Cortex of kidney (tissue), 1 donor: ENCODE measurements around the gene PRRT4.

Experiments used
- DNase-seq: peaks from one replicate; lab custom pipeline; 2025; lab: John Stamatoyannopoulos, UW

Gene PRRT4

DNA sequence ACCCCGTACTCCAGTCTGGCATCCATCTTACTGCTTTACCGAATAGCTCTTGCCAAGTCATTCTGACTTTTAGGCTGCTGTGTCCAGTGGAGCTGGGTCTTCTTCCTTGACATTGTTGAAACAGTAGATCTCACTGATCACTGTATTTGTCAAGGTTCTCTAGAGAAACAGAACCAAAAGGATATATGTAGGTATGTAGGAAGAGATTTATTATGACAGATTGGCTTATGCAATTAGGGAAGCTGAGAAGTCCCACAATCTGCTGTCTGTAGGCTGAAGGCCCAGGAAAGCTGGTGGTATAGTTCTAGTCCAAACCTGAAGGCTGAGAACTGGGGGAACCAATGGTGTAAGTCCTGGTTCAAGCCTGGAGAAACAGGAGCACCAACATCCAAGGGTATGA is 12.1 kb upstream of the PRRT4 start:
- no peak for DNase-seq

DNA sequence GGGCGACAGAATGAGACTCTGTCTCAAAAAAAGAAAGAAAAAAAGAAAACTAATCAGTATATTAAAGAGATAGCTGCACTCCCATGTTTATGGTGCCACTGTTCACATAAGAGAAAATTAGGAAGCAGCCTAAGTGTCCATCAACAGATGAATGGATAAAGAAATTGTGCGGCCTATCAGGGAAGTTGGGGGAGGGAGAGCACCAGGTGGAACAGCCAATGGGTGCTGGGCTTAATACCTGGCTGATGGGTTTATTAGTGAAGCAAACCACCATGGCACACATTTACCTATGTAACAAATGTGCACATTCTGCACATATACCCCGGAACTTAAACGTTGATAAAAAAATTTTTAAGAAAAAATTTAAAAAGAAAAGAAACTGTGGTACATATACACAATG is 9.0 kb upstream of the PRRT4 start:
- DNase-seq, result no peak

DNA sequence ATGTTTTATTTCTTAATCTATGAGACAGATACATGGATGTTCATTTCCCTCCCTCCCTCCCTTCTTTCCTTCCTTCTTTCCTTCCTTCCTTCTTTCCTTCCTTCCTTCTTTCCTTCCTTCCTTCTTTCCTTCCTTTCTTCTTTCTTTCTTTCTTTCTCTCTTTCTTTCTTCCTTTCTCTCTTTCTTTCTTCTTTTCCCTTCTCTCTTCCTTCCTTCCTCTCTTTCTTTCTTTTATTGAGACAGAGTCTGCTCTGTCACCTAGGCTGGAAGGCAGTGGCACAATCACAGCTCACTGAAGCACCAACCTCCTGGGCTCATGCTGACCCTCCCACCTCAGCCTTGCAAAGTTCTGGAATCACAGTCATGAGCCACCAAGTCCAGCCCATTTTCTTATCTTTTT is 5.5 kb upstream of the PRRT4 start:
- DNase-seq, result no peak

DNA sequence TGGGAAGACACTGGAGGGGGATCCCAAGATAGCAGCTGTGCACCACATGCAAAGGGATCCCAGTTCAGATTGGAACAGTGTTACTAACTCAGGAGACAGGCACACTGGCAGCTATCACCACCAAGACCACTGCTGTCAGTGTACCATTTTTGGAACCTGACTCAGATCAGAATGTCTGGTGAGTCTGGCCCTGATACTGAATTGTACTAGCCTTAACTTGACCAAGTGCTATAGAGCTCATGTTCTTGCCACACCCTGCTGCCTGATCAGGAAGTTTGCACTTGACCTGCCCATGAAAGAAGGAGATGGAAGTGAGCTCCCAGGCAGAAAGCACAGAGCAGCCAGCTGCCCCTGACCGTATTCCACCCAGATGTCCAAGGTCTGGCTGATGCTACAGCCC is 4.8 kb upstream of the PRRT4 start:
- DNase-seq, result no peak

DNA sequence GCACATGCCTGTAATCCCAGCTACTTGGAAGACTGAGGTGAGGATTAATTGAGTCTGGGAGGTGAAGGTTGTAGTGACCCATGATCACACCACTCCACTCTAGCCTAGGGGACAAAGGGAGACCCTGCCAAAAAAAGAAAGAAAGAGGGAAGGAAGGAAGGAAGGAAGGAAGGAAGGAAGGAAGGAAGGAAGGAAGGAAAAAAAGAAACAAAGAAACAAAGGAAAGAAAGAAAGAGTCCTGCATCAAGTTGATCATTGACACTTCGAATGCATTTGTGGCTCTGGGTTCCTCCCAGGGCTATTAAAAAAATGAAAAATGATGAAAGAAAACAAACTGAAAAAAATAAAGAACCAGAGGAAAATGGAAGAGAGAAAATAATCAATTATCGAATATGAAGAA is 3.9 kb upstream of the PRRT4 start:
- no peak for DNase-seq

DNA sequence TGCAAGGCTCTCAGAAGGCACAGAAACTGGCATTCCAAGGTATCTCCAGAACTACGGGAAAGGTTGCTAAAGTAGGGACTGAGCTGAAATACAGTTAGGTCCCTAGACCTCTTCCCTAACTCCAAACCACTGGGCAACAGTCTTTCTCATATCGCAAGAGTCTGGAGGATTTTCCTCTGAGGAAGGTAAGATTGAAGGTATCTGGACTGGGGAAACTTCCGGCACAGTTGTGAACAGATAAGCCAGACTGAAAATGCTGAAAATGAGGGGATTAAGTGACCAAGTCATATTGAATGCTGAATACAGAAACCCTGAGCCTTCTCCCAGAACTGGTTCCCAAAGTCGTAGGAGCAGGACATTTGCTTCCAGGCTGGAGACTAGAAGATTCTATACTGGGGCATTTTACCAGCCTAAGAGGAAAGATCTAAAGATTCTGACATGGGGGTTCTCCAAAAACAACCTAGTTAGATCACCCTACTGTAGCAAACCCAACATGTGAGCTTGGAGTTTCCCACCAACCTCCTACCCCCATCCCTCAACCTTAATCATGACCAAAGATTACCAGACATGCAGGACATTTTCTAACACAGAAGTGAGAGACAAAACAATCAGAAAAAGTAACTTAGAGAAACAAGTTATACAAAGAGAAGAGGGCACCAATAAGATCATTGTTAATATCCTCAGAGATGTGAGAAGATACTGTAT is 2.8 kb upstream of the PRRT4 start:
- DNase-seq, result no peak

DNA sequence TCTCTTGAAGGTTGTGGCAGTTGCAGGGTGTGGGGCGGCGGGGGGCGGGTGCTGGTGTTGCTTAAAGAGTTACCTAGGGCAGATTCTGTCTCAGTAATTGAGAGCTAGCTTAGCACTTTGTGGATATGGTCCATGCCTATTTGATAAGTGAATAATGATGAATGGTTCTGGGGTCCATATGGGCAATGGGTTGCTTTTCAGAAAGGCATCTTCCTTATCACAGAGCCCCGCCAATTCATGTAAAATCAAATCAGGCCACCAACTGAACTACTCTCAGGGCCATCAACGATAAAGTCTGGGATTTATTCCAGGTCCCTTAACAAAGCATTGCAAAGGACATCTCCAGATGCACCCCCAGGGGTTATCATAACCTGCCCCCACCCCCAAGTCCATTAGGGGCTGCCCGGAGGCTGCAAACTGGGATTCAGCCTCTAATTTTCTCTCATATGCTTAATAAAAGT is 1.8 kb upstream of the PRRT4 start:
- DNase-seq, result no peak

DNA sequence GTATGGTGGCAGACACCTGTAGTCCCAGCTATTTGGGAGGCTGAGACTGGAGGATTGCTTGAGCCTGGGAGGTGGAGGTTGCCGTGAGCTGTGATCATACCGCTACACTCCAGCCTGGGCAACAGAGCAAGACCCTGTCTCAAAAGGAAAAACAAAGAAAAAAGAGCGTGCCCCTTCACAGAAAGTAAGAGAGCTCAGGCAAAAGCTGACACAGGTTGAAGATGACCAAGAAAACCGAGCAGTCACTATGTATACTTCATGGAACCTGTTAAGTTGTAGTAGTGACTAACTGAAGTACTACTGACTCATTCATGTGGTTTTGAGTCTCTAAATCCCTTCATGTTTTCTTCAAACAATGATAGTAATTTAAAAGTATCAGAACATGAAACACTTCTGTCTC is 1.2 kb upstream of the PRRT4 start:
- no peak for DNase-seq

DNA sequence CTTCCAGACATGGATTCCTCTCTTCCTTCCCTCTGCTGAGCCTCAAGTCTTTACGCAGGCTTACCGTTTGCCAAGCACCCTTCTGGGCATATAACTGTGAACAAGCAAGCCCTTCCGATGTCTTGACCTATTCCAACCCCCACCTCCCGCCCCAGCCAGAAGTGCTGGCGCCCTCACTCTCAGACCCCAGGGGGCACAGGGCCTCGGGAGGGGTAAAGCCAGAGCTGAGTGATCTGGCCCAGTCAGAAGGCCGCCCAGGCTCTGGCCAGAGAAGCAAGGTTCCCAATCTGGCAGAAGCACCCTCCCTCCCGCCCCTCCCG is 1.2 kb downstream of the PRRT4 start:
- no peak for DNase-seq

DNA sequence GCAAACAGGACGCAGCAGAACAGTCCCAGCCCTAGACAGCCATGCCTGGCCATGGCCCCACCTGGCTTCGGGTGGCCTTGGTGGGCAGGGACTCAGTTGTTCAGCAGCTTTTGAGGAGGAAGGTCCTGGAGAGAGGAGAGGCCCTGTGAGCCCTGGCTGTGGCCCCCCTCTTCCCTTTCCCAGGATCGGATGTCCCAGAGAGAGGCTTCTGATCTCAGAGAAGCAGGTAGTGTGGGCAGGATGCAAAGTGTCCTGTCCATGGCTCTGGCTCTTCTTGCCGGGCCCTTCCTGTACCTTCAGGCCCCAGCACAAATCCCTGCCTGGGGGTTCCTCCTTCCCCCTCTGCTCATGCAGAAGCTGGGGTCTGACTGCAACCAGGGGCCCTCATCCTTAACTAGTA is 1.6 kb downstream of the PRRT4 start:
- DNase-seq, result no peak

DNA sequence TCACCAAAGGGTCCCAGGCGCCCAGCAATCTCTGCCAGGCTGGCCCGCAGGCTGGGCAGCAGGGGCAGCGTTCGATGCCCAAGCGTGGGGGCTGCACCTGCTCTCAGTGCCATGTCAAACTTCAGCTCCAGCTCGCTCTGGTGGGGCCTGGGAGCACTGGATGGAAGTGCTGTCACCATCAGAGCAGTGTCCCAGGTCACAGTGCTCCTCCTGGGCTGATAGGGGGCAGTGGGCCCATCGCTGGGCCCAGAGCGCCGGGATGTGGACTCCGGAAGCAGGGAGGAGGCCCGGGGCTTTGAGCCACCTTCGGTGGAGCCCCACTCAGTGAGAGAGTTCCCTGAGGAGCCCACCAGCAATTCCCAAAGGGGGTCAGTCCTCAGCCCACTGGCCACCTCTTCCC is 2.2 kb downstream of the PRRT4 start:
- no peak for DNase-seq

DNA sequence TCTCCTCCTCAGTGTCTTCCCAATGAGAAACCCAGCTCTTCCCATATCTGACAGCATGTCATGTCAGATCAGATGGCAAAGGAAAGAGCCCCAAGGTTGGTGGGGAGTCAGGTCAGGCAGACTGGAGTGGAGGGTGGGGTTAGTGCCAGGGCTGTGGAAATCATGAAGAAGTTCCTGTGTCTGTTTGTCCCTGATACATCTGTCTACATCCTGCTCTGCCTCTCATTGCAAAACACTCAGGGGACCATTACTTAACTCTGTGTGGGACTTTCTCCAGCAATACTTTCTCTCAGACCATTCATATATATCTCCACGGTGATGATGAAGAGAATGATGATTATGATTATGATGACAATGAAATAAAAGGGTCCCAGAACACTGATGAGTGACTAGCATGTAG is 3.3 kb downstream of the PRRT4 start:
- no peak for DNase-seq

DNA sequence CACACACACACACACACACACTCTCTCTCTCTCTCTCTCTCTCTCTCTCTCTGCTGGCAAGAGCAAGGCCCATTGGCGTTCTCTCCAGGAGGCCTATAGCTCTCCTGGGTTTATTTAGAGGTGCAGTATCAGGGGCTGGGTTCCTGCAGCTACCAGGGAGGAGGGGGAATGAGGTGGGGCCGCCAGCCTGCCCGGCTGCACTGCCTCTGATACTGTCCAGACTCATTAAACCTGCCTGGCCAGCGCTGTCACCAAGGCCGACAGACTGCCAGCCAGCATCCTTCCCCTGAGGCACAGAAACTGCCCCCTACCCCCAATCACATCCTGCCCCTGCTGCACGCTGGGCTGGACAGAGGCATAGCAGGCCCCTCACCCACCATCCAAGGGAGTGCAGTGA is 4.3 kb downstream of the PRRT4 start:
- no peak for DNase-seq

DNA sequence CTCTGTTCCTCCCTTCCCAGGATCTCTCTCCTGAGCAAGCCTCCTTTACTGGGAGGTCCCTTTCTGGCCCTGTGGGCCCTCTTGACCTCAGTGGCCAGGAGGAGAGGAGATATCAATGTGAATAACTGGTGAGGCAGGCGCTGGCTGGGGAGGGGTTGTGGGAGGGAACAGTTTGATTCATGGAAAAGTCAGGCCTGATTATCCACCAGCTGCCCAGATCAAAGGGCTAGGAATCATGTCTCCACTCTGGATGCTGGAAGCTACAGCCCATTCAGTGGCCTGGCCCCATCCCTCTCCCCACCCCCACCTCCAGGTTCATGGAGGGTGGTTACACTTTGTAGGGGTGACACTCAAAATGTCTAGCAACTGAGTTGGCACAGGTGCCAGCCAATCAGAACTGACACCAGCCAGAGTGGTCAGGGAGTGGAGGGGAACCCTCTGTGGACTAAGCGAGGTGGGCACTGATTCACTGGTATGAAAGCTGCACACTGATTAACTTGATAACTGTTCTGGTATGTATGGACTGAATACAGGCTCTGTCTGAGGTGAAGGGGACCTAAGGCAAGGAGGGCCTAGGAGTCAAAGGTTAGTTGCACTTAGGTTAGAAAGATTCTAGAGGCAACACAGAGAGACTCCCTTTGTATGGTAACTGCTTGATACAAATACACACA is 4.8 kb downstream of the PRRT4 start:
- DNase-seq, result no peak

DNA sequence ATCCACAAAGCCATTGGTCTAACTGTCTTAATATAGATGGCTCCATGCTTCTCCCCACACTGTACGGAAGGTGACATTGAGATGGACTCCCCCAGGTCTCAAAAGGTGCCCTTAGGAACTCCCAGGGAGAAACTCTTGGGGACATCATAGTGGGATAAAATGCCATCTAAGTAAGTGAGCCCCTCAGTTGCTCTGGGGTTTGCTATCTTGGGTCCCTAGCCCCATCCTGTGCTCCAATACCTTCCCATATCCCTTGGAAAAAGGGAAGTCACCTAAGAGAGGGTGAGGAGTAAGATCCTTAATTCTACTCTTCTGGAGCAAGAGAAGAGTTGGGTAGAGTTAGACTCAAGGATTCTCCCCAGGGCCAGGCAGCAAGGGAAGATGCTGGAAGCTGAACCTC is 7.9 kb downstream of the PRRT4 start:
- no peak for DNase-seq

DNA sequence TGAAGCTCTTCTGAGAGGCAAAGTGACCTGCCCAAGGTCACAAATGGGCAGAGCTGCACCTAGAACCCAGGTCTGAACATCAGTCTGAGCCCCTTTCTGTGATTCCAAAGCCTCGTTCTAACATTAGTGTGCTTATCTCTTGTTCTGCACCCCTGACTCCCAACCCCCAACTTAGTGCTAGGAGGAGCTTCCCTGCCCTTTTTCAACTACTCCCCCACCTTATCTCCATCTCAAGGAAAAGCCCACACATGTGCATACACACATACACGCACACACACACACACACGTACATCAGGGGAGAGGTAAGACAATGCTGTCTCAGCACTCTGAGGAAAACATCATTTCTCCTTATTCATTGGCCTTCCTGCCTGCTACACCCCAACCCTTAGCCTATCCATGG is 8.3 kb downstream of the PRRT4 start:
- no peak for DNase-seq

DNA sequence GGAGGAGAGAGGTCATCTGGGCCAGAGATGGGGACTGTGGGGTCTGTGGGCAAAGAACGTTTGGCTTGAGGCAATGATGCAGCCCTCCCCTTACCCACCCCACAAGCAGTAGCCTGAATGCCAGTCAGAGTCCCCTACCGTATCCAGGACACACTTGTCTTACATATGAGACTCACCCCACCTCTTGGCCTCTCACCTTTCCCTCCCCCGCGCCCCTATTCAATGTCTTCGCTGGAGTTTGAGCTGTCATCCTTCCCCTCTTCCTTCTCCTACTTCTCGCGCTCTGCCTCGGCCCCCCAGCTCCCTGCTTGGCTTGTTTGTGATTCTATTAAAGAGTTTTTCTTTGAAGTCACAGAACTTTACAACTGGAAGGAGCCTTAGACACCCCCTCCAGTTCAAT is 8.9 kb downstream of the PRRT4 start:
- no peak for DNase-seq

DNA sequence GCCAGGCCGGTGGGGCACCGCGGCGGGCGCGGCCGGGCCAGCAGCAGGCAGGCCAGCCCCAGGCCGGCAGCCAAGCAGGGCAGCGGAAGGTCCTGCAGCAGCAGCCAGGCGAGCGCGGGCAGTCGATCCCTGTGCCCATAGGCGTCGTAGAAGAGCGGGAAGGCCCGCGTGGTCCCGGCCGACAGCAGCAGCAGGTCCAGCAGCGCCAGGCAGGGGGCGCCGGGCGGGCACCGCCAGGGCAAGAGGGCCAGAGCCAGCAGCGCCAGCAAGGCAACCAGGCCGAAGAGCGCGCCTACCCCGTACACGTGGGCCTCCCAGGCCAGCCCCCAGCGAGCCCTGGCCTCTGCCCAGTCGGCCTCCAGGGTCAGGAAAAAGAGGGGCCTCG is 9.3 kb downstream of the PRRT4 start:
- DNase-seq, result no peak

DNA sequence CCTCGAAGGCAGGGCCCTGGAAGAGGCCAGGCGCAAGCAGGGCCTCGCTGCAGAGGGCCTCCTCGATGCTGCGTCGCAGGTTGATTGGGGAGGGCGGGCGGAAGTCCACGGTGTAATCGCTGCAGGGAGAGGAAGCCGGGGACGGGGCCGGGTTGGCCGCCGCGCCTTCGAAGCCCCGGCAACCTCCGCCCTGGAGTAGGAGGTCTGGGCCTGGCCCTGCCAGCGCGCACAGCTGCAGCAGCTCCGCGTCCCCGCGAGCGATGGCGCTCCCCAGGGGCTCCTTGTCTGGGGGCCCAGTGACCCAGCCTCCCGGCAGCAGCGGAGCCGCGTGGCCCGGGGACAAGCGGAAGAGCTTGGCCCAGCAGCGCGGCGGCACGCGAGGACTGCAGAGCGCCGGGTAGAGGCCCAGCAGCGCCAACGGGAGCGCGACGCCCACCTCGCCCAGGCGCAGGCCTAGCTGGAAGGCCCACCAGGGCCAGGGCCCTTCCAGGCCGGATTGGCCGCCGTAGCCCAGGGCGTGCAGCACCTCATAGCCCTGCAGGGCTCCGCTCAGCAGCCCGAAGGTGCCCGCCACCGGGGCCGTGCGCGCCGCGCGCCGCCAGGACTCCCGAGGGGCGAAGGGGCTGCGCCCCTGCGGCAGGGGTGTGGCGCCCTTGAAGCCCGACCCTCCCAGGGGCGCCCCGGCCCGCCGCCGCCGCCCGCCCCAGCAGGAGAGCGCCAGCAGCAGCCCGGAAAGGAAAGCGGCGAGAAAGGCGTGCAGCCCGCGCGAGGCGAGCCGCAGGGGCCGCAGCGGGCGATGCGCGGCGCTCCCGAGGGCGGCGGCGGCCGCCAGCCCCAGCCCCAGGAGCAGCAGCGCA is 10.0 kb downstream of the PRRT4 start:
- DNase-seq, result no peak

DNA sequence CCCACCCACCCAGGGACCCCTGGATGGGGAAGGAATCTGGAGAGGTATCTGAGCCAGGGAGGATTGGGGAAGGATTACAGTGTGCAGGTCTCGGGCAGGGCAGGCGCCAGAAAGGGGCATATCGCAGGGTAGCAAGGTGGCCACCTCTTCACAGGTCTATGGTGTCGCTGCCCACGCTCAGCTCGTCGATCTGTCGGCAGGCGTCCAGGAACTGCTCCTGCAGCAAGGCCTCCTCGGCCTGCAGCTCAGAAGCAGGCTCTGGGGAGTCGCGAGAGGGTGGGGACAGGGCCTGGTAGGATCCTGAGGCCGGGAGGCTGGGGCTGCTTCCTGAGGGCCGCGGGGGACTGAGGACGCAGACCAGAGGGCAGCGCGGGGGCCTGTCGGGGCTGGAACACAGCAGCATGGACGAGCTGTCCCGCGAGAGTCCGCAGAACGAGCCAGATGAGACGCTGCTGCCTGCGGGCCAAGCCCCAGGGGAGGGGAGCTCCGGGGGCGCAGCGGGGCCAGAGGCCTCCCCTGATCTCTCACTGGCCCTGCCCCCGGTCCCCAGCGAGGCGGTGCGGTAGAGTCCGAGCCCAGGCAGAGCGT is 10.7 kb downstream of the PRRT4 start:
- DNase-seq, result no peak

DNA sequence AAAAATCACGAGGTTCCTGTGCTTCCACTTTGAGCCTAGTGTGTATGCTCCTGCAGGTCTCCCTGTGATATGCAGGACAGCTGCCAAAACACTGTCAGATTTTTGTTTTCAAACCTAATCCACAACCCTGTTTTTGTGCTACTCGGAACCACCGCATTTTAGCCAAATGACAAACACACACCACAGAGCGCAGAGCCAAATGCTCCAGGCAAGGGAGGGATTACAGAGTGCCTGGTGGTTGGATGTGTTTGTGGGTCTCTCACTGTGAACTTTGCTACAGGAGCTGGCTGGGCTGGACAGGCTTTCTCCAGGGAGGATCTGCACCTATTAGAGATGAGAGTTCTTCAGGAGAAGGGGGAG is 12.0 kb downstream of the PRRT4 start:
- no peak for DNase-seq

DNA sequence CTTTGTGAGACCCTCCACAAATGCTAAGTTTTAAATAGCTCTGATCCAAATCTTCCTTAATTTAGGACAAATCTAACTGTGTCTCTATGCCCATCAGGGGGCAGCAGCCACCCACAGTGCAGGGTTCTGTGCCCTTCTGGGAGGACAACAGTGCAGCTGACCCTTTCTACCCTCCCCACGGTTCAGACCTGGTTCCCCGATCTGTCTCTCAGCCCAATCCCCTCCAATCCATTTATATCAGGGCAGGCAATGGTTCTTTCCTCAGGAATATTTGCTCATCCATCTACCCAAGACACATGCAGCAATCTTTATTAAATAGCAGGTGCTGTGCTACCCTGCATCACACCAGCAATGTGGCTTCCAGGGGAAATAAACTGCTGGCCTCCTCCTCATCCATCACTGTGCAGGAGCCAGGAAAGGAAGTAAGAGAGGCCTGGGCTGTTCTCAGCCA is 13.8 kb downstream of the PRRT4 start:
- DNase-seq, result no peak

DNA sequence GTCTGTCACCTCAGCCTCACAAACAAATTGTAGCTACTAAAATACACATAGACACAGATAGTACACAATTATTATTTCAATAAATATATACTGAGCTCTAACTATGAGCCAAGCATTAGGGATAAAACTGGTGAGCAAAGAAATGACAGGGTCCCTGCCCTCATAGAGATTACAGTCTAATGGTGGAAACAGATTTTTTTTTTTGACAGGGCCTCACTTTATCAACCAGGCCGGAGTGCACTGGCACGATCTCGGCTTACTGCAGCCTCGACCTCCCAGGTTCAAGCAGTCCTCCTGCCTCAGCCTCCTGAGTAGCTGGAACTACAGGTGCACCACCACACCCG is 17.1 kb downstream of the PRRT4 start:
- no peak for DNase-seq
